PC-3 (cell line): ENCODE data around the gene DCAF8. TPM values are rescaled to one million over a fixed set of nuclear protein-coding genes. Genes with fewer than 3 reads are reported as not detected.

Experiments used
- ATAC-seq: fragments of 200-7000 bp; cut with Tn5 transposase; 2 replicates; pipeline ENCODE4 v1.9.1; 2020; ENCODE audit warnings: mild to moderate bottlenecking, moderate library complexity
- BruUV-seq: library from RNA; stranded (reverse); fragments of 400-500 nt; replicated peaks from 2 replicates; lab custom pipeline; 2021; lab: Mats Ljungman, UMichigan
- CTCF ChIA-PET: fragments of 300-600 bp; sonication (Branson Sonifier 250); formaldehyde crosslinking; loops from one replicate; lab custom pipeline; 2022; ENCODE audit warnings: antibody characterized with exemption; lab: Charles Lee
- POLR2A ChIA-PET: fragments of 300-600 bp; sonication (Branson Sonifier 250); formaldehyde crosslinking; loops from one replicate; lab custom pipeline; 2022; ENCODE audit warnings: antibody characterized with exemption; ENCODE audit not compliant: unreplicated experiment; lab: Charles Lee
- DNase-seq: peaks from one replicate; pipeline ENCODE4 v3.0.0-alpha.2; 2015
- H2AFZ ChIP-seq: fragments of 300-600 bp; sonication (generic); 2 replicates; pipeline ENCODE4 v1.6.0; 2016; ENCODE audit warnings: antibody characterized with exemption, low read length
- H3F3A ChIP-seq: fragments of 300-600 bp; sonication (generic); one replicate; pipeline ENCODE4 v1.6.0; 2017; ENCODE audit warnings: antibody characterized with exemption, low read length, control low read depth, mild to moderate bottlenecking; ENCODE audit not compliant: unreplicated experiment
- H3K27ac ChIP-seq: fragments of 300-600 bp; sonication (generic); 2 replicates; pipeline ENCODE4 v1.5.1; 2016; ENCODE audit warnings: mild to moderate bottlenecking, low read length
- H3K27me3 ChIP-seq: fragments of 300-600 bp; sonication (generic); 2 replicates; pipeline ENCODE4 v1.6.1; 2016; ENCODE audit warnings: low read length, mixed read lengths
- H3K36me3 ChIP-seq: fragments of 300-600 bp; sonication (generic); 2 replicates; pipeline ENCODE4 v1.6.1; 2016; ENCODE audit warnings: low read depth, mixed run types, low read length, mixed read lengths
- H3K4me1 ChIP-seq: fragments of 300-600 bp; sonication (generic); 2 replicates; pipeline ENCODE4 v1.5.1; 2016; ENCODE audit warnings: low read length; ENCODE audit not compliant: insufficient read depth
- H3K4me2 ChIP-seq: fragments of 300-600 bp; sonication (generic); 2 replicates; pipeline ENCODE4 v1.6.0; 2016; ENCODE audit warnings: low read length
- H3K4me3 ChIP-seq: fragments of 300-600 bp; sonication (generic); 2 replicates; pipeline ENCODE4 v1.5.1; 2016; ENCODE audit warnings: mild to moderate bottlenecking, low read length, mixed read lengths
- H3K79me2 ChIP-seq: fragments of 300-600 bp; sonication (generic); 2 replicates; pipeline ENCODE4 v1.6.1; 2017; ENCODE audit warnings: low read length, mixed read lengths
- H3K9ac ChIP-seq: fragments of 300-600 bp; sonication (generic); 2 replicates; pipeline ENCODE4 v1.6.0; 2016; ENCODE audit warnings: mild to moderate bottlenecking, low read length
- H3K9me2 ChIP-seq: fragments of 300-600 bp; sonication (generic); replicated peaks from 2 replicates; pipeline ENCODE4 v1.6.1; 2016; ENCODE audit warnings: mixed run types, low read length, mixed read lengths
- H3K9me3 ChIP-seq: fragments of 300-600 bp; sonication (generic); 2 replicates; pipeline ENCODE4 v1.6.1; 2016; ENCODE audit warnings: low read length, mixed read lengths
- H4K20me1 ChIP-seq: fragments of 300-600 bp; sonication (generic); 2 replicates; pipeline ENCODE4 v1.6.1; 2016; ENCODE audit warnings: low read length, mixed read lengths
- CTCF ChIP-seq: fragments of 300-600 bp; sonication (generic); conservative IDR thresholded peaks from 2 replicates; pipeline ENCODE4 v1.5.1; 2017; ENCODE audit warnings: antibody characterized with exemption, low read depth, mild to moderate bottlenecking, low read length
- EZH2 ChIP-seq: fragments of 300-600 bp; sonication (generic); IDR thresholded peaks from one replicate; pipeline ENCODE4 v1.6.1; 2017; ENCODE audit warnings: antibody characterized with exemption, mild to moderate bottlenecking, low read length; ENCODE audit not compliant: unreplicated experiment
- EZH2phosphoT487 ChIP-seq: fragments of 300-600 bp; sonication (generic); IDR thresholded peaks from 2 replicates; pipeline ENCODE4 v1.6.1; 2018; ENCODE audit warnings: mild to moderate bottlenecking, antibody characterized with exemption, low read length, borderline replicate concordance
- intact Hi-C: fragments of 100-400 bp; cut with micrococcal nuclease; formaldehyde crosslinking; loops from 2 replicates; pipeline ENCODE4 v1.9.0; 2023
- total RNA-seq: library from RNA; depleted of rRNA; stranded (reverse); fragments of >200 nt; gene quantifications from 2 replicates; pipeline ENCODE4 v1.2.3, GENCODE V29; 2014

Gene DCAF8
- total RNA-seq, 1 experiment from 2014 or later = 122 TPM

GRCh38 chr1:160186246-160186645 lies 76.1 kb downstream of the DCAF8 start:
- Histone ChIP-seq H3K36me3 (no peaks in the 10 kb centered on the region), H3K9me3 (no peaks in the 10 kb centered on the region), H4K20me1 (no peaks in the 10 kb centered on the region), H2AFZ (no peak overlapping the region), H3K27ac (no peak overlapping the region), H3K9ac (no peak overlapping the region), H3F3A (no peaks in the 10 kb centered on the region), H3K4me2 (no peak overlapping the region), H3K27me3 (no peaks in the 10 kb centered on the region), H3K4me1 (no peaks in the 10 kb centered on the region), H3K79me2 (no peaks in the 10 kb centered on the region), H3K9me2 (no peaks in the 10 kb centered on the region), H3K4me3 (no peak overlapping the region)
- ATAC-seq = no peak
- POLR2A ChIA-PET = no interaction called here
- no peak for DNase-seq
- no TSS peak for BruUV-seq
- intact Hi-C loops = no loop called here
- TF ChIP-seq CTCF = no peak
- no peak for TF ChIP-seq EZH2
- no peak for TF ChIP-seq EZH2phosphoT487
- CTCF ChIA-PET = no interaction called here

- ATAC-seq = no peak
- POLR2A ChIA-PET = no interaction called here
These were observed 83.0 kb downstream of the DCAF8 start for GRCh38 chr1:160179336-160179735.

DNA sequence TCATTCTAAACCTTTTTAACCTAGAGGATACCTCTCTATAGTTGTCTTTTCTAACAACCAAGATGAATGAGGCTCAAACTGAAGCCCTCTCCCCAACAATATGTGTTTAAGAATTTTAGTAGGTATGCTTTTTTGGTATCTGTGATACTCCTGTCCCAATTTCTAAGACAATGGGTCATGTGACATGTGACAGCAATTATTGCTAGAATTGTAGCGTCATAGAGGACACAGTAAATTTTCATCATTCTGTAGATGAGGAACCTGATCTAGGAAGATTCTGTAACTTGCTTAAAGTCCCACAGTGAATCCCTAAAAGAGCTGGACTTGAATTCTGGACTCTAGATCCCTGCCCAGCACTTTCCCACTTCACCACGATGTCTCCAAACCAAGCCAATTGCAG lies 83.6 kb downstream of the DCAF8 start:
- no peak overlapping the region for H3K9ac ChIP-seq
- H3K9me3 ChIP-seq = no peaks in the 10 kb centered on the region
- H3K4me1 ChIP-seq = no peaks in the 10 kb centered on the region
- ChIA-PET POLR2A (no interaction called here), CTCF (no interaction called here)
- H2AFZ ChIP-seq = no peak overlapping the region
- DNase-seq = no peak
- no peak overlapping the region for H3K4me2 ChIP-seq
- no peak for ATAC-seq
- BruUV-seq = no TSS peak
- no peak overlapping the region for H3K27ac ChIP-seq
- H3K79me2 ChIP-seq = no peaks in the 10 kb centered on the region
- no peaks in the 10 kb centered on the region for H3F3A ChIP-seq
- intact Hi-C loops = no loop called here
- H4K20me1 ChIP-seq = no peaks in the 10 kb centered on the region
- no peaks in the 10 kb centered on the region for H3K9me2 ChIP-seq
- TF ChIP-seq CTCF (no peak), EZH2 (no peak), EZH2phosphoT487 (no peak)
- H3K36me3 ChIP-seq = no peaks in the 10 kb centered on the region
- no peaks in the 10 kb centered on the region for H3K27me3 ChIP-seq
- H3K4me3 ChIP-seq = no peak overlapping the region

More at GRCh38 chr1:160179336-160179735, 83.0 kb downstream of the DCAF8 start:
- CTCF ChIA-PET = no interaction called here
- no peak overlapping the region for H3K9ac ChIP-seq
- no peaks in the 10 kb centered on the region for H4K20me1 ChIP-seq
- intact Hi-C loops = no loop called here
- DNase-seq = no peak
- no peaks in the 10 kb centered on the region for H3K36me3 ChIP-seq
- H3K9me2 ChIP-seq = no peaks in the 10 kb centered on the region
- no peaks in the 10 kb centered on the region for H3F3A ChIP-seq
- no peak overlapping the region for H3K27ac ChIP-seq
- H3K79me2 ChIP-seq = no peaks in the 10 kb centered on the region
- BruUV-seq = no TSS peak
- no peak overlapping the region for H3K4me2 ChIP-seq
- TF ChIP-seq CTCF (no peak), EZH2phosphoT487 (no peak), EZH2 (no peak)
- H2AFZ ChIP-seq = no peak overlapping the region
- H3K27me3 ChIP-seq = no peaks in the 10 kb centered on the region
- H3K4me3 ChIP-seq = no peak overlapping the region
- H3K4me1 ChIP-seq = no peaks in the 10 kb centered on the region
- no peaks in the 10 kb centered on the region for H3K9me3 ChIP-seq
